KOPT-K1 (cell line): ENCODE data around the gene ZC3H15.
"Not testable (repeated sequence)": the region's sequence is repeated elsewhere in the genome, so short reads cannot be mapped to it uniquely, and the experiment has no call there.

Experiments used
- H3K27ac ChIP-seq: fragments of 200-600 bp; sonication (generic); 2 replicates; pipeline ENCODE4 v1.5.1; 2016; ENCODE audit warnings: antibody characterized with exemption, mild to moderate bottlenecking, low read depth, low read length; ENCODE audit not compliant: poor library complexity, severe bottlenecking
- H3K36me3 ChIP-seq: fragments of 200-600 bp; sonication (generic); 2 replicates; pipeline ENCODE4 v1.5.1; 2017; ENCODE audit warnings: antibody characterized with exemption, mild to moderate bottlenecking, low read length, moderate library complexity; ENCODE audit not compliant: insufficient read depth
- H3K9me3 ChIP-seq: fragments of 200-600 bp; sonication (generic); 2 replicates; pipeline ENCODE4 v1.5.1; 2017; ENCODE audit warnings: antibody characterized with exemption, low read length, mild to moderate bottlenecking; ENCODE audit not compliant: insufficient read depth, poor library complexity, severe bottlenecking

Gene ZC3H15

DNA sequence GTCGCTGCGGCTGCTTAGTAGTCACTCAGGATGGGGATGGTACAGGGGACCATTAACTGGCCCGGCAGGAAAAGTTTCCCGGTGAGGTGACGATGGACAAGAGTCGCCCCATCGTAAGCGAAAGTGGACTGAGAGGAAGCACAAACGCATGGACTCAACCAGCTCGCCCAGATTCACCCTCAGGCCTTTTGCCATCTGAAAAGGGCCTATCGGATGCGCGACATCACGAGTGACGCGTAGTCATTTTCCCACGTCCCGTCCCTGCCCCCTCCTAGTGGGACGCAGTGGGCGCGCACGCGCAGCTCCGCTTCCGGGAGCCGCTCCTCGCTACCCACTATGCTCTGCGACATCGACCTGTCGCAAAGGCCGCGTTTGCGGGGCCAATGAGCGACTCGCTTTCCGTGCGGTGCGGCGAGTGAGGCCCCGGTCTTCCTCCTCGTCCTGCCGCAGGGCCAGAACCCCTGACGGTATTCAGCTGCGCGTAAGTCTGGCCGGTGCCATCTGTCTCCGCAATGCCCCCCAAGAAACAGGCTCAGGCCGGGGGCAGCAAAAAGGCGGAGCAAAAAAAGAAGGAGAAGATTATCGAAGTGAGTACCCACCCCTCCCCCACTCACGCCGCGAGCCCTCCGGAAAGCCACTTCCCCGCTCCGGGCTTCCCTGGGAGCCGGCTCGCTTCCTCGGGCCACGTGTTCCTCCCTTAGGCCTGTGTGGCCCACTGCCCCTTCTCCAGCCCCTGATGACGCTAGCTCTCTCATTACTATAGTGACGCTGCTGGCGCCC is at the start of gene ZC3H15:
Gene ZC3H15 (plus strand): TSS at position 390 of the 780 bp plus-strand sequence. CDS start 123 bp downstream, at position 513.
- Histone ChIP-seq H3K9me3 (no peaks in the 10 kb centered on the region), H3K36me3 (peaks cover 11% of the 10 kb centered on the region), H3K27ac (peak within 1 kb of the TSS; percentile 82)

GRCh38 chr2:186437719-186438118 is 48.3 kb upstream of the ZC3H15 start:
- Histone ChIP-seq H3K27ac (no peak overlapping the region), H3K9me3 (peaks cover 24% of the 10 kb centered on the region), H3K36me3 (no peaks in the 10 kb centered on the region)

DNA sequence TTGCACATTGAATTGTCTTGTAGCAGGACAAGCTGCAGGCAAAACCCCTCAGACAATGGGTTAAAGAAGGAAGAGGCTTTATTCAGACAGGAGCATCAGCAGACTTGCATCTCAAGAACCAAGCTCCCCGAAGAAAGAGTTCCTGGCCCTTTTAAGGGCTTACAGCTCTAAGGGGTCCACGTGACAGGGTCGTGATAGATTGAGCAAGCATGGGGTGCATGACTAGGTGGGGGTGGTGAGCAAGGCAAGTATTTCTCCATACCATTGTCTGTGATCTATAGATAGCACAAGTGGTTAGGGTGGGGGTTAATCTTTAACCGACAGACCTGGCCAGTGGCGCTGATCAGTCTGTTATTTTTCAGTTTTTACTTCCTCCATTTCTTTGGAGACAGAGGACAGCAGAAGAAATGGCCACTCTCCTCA is 46.4 kb upstream of the ZC3H15 start:
- H3K9me3 ChIP-seq, result peaks cover 24% of the 10 kb centered on the region

DNA sequence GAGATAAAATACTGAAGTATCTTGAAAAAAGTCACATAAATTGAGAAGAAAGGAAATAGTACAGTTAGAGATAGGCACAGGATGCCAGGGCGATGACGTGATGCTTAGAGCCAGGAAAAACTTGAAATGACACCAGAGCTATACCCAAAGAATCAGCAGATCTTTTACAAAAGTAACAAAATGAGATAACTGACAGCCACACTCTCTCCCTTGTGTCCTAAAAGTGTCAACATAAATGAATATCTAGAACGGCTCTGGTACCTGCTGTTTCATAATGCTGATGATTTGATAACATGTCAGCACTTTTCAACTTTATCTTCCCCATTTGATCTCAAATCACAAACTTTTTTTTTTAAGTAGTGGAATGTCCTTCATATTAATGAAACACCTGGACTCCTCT is 45.6 kb upstream of the ZC3H15 start:
- Histone ChIP-seq H3K9me3 (peaks cover 24% of the 10 kb centered on the region), H3K36me3 (no peaks in the 10 kb centered on the region), H3K27ac (no peak overlapping the region)

More for the DNA sequence above, 46.4 kb upstream of the ZC3H15 start:
- not testable (repeated sequence) for H3K36me3 ChIP-seq, H3K27ac ChIP-seq

- Histone ChIP-seq H3K36me3 (no peaks in the 10 kb centered on the region), H3K9me3 (peaks cover 14% of the 10 kb centered on the region), H3K27ac (no peak overlapping the region)
These were observed 43.2 kb upstream of the ZC3H15 start for GRCh38 chr2:186442885-186443284.

DNA sequence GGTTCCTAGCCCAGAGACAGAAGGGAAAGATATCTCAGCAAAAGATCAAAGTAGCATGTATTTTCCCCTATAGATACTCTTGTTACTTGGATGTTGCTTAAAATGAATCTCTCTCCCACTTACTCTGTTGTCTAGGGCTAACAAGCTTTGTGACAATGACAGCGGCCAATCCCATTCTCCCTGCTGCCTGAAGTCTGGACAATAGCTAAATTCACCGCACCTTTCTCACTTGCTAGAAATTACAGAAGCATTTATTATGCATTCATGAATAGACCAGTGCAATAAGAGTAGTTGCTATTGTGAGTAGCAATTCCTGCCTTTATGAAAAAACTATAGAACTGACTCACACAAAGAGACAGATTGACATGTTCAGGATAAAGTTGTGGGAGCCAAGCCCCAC is 42.2 kb upstream of the ZC3H15 start:
- Histone ChIP-seq H3K27ac (no peak overlapping the region), H3K36me3 (no peaks in the 10 kb centered on the region)

DNA sequence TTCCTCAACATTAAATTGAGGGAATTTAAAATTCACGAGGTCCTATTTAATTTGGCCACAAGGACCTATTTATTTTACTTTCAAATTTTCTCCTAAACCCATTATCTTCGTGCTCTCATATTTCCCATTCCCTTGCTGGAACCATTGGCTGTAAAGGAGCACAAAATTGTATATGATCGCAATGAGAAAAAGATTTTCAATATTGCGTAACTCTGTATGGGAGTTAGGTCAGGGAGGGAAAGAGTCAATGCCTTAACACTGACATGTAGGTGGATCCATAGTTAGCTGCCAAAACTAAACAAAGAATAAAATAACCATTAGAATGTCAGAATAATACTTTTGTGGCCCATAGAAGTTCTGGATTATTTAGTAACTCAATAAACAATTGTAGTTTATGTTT is 40.6 kb upstream of the ZC3H15 start:
- H3K27ac ChIP-seq, result no peak overlapping the region
- no peaks in the 10 kb centered on the region for H3K36me3 ChIP-seq
- no peaks in the 10 kb centered on the region for H3K9me3 ChIP-seq

More for the DNA sequence above, 42.2 kb upstream of the ZC3H15 start:
- H3K9me3 ChIP-seq, result peaks cover 6% of the 10 kb centered on the region

DNA sequence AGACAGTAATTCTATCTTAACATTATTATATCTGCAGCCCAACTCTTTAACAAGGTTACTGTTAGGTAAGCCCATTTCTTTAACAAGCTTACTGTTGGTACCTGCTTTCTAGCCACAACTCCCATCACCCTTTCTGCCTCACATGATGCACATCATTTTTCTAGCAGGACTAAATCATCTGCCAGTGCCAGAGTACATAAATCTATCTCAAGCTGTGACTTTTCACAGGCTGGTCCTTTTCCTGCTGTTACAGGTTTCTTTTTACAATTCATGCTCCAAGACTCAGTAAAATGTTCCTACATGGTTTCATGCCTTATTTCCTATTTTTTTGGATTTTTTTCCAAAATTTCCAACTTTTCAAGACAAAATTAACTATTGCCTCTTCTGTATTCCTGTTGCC is 30.4 kb upstream of the ZC3H15 start:
- H3K27ac ChIP-seq, result no peak overlapping the region
- no peaks in the 10 kb centered on the region for H3K9me3 ChIP-seq

DNA sequence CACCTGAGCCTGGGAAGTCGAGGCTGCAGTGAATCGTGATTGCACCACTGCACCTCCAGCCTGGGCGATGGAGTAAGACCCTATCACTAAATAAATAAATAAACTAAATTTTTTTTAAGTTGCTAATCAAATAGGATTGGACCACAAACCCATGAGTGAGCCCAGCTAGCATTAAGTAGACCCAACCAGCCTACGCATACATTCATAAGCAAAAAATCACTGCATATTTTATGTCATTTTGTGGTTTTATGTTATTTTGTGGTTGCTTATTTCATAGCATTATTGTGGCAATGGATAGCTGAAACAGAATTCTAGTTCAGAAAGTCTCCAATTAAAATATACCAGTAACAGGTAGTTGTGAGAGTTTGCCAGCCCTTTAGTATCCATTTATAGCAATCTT is 29.1 kb upstream of the ZC3H15 start:
- no peak overlapping the region for H3K27ac ChIP-seq
- no peaks in the 10 kb centered on the region for H3K36me3 ChIP-seq
- H3K9me3 ChIP-seq, result no peaks in the 10 kb centered on the region

More for the DNA sequence above, 30.4 kb upstream of the ZC3H15 start:
- H3K36me3 ChIP-seq, result no peaks in the 10 kb centered on the region

- Histone ChIP-seq H3K9me3 (no peaks in the 10 kb centered on the region), H3K36me3 (no peaks in the 10 kb centered on the region), H3K27ac (no peak overlapping the region)
These were observed 28.2 kb upstream of the ZC3H15 start for GRCh38 chr2:186457908-186458307.

- Histone ChIP-seq H3K27ac (no peak overlapping the region), H3K36me3 (no peaks in the 10 kb centered on the region), H3K9me3 (no peaks in the 10 kb centered on the region)
These were observed 27.1 kb upstream of the ZC3H15 start for GRCh38 chr2:186459009-186459408.

GRCh38 chr2:186460465-186460864 is 25.6 kb upstream of the ZC3H15 start:
- H3K9me3 ChIP-seq, result no peaks in the 10 kb centered on the region

GRCh38 chr2:186466743-186467142 is 19.3 kb upstream of the ZC3H15 start:
- Histone ChIP-seq H3K27ac (no peak overlapping the region), H3K36me3 (no peaks in the 10 kb centered on the region), H3K9me3 (no peaks in the 10 kb centered on the region)

More at GRCh38 chr2:186460465-186460864, 25.6 kb upstream of the ZC3H15 start:
- H3K36me3 ChIP-seq, result no peaks in the 10 kb centered on the region
- H3K27ac ChIP-seq, result no peak overlapping the region

- H3K27ac ChIP-seq, result no peak overlapping the region
- no peaks in the 10 kb centered on the region for H3K36me3 ChIP-seq
- H3K9me3 ChIP-seq, result no peaks in the 10 kb centered on the region
These were observed 18.6 kb upstream of the ZC3H15 start for GRCh38 chr2:186467421-186467820.

DNA sequence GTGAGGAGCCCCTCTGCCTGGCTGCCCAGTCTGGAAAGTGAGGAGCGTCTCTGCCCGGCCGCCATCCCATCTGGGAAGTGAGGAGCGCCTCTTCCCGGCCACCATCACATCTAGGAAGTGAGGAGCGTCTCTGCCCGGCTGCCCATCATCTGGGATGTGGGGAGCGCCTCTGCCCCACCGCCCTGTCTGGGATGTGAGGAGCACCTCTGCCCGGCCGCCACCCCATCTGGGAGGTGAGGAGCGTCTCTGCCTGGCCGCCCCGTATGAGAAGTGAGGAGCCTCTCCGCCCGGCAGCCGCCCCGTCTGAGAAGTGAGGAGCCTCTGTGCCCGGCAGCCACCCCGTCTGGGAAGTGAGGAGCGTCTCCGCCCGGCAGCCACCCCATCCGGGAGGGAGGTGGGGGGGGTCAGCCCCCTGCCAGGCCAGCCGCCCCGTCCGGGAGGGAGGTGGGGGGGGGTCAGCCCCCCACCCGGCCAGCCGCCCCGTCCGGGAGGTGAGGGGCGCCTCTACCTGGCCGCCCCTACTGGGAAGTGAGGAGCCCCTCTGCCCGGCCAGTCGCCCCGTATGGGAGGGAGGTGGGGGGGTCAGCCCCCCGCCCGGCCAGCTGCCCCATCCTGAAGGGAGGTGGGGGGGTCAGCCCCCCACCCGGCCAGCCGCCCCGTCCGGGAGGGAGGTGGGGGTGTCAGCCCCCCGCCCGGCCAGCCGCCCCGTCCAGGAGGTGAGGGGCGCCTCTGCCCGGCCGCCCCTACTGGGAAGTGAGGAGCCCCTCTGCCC is 13.2 kb upstream of the ZC3H15 start:
- not testable (repeated sequence) for H3K27ac ChIP-seq, H3K9me3 ChIP-seq, H3K36me3 ChIP-seq
